Right atrium auricular region (tissue), 2 donors: ENCODE measurements around the gene FAM193B. TPM values are rescaled to one million over a fixed set of nuclear protein-coding genes. Genes with fewer than 3 reads are reported as not detected.

Experiments used
- DNase-seq: peaks from one replicate; pipeline ENCODE4 v3.0.0-alpha.2; 2019; ENCODE audit warnings: low spot score
- H3K27ac ChIP-seq, 2 donors: fragments of 200-600 bp; sonication (generic); 1 replicate in 1 of 2; 2 replicates in 1 of 2; pipeline ENCODE4 v1.5.1; 2016 to 2019
- H3K27me3 ChIP-seq, 2 donors: fragments of 200-600 bp; sonication (generic); one replicate each; pipeline versions ENCODE4 v1.5.1 to v1.6.0; 2017 to 2019
- H3K36me3 ChIP-seq: fragments of 200-600 bp; sonication (generic); one replicate; pipeline ENCODE4 v1.5.1; 2016
- H3K4me1 ChIP-seq, 2 donors: fragments of 200-600 bp; sonication (generic); one replicate each; pipeline versions ENCODE4 v1.5.1 to v1.6.0; 2017 to 2019
- H3K4me3 ChIP-seq, 2 donors: fragments of 200-600 bp; sonication (generic); 1 replicate in 1 of 2; 2 replicates in 1 of 2; pipeline ENCODE4 v1.5.1; 2017 to 2019; ENCODE audit warnings: mild to moderate bottlenecking in 1 of 2, moderate library complexity in 1 of 2
- H3K9me3 ChIP-seq, 2 donors: fragments of 200-600 bp; sonication (generic); one replicate each; pipeline ENCODE4 v1.5.1; 2019
- CTCF ChIP-seq, 2 donors: fragments of 200-600 bp; sonication (generic); IDR thresholded peaks; one replicate each; pipeline ENCODE4 v1.5.1; 2019; ENCODE audit warnings: antibody characterized with exemption in 2 of 2
- total RNA-seq, 2 donors: library from RNA; depleted of rRNA; stranded (reverse); fragments of >200 nt; gene quantifications; one replicate each; pipeline ENCODE4 v1.1.0, GENCODE V29; 2016

The FAM193B gene
- total RNA-seq, 2 donors from 2014 or later, result 9.8 to 20.7 TPM

GRCh38 chr5:177592010-177592834 lies 37.9 kb upstream of the FAM193B start, which contains the start of gene TMED9:
TMED9 (plus strand) TSS chr5:177592203; CDS start chr5:177592215, 12 bp downstream.
- DNase-seq, result peak; percentile 77
- peak within 1 kb of the TSS; percentile 72 to 83 for H3K27ac ChIP-seq
- peaks cover 37% of the 10 kb centered on the region for H3K36me3 ChIP-seq
- peak within 1 kb of the TSS; percentile 80 to 98 for H3K4me3 ChIP-seq
- peak in 1 of 2 donors; percentile 42 for TF ChIP-seq CTCF (IDR thresholded peaks at IDR 0.05)
- peaks cover 0 to 22% of the 10 kb centered on the region in 2 donors for H3K4me1 ChIP-seq
- H3K9me3 ChIP-seq, result no peaks in the 10 kb centered on the region
- H3K27me3 ChIP-seq, result no peaks in the 10 kb centered on the region

GRCh38 chr5:177591690-177592009 lies 37.3 kb upstream of the FAM193B start:
- no peak for DNase-seq
- peaks cover 0 to 22% of the 10 kb centered on the region in 2 donors for H3K4me1 ChIP-seq
- peak overlapping the region; percentile 72 to 83 for H3K27ac ChIP-seq
- H3K4me3 ChIP-seq, result peak overlapping the region; percentile 80 to 98
- TF ChIP-seq CTCF (IDR thresholded peaks at IDR 0.05), result no peak
- no peaks in the 10 kb centered on the region for H3K9me3 ChIP-seq
- H3K36me3 ChIP-seq, result peaks cover 35% of the 10 kb centered on the region
- H3K27me3 ChIP-seq, result no peaks in the 10 kb centered on the region

- Histone ChIP-seq H3K36me3 (peaks cover 22% of the 10 kb centered on the region), H3K4me3 (no peak overlapping the region), H3K27me3 (no peaks in the 10 kb centered on the region), H3K27ac (no peak overlapping the region), H3K4me1 (peaks cover 0 to 22% of the 10 kb centered on the region in 2 donors), H3K9me3 (no peaks in the 10 kb centered on the region)
- no peak for DNase-seq
- TF ChIP-seq CTCF (IDR thresholded peaks at IDR 0.05), result no peak
These were observed 36.0 kb upstream of the FAM193B start for GRCh38 chr5:177590406-177590805.

- H3K4me1 ChIP-seq, result peaks cover 0 to 14% of the 10 kb centered on the region in 2 donors
- H3K36me3 ChIP-seq, result peaks cover 3% of the 10 kb centered on the region
- H3K9me3 ChIP-seq, result no peaks in the 10 kb centered on the region
- DNase-seq, result no peak
- H3K27me3 ChIP-seq, result no peaks in the 10 kb centered on the region
- no peak overlapping the region for H3K4me3 ChIP-seq
- H3K27ac ChIP-seq, result no peak overlapping the region
- TF ChIP-seq CTCF (IDR thresholded peaks at IDR 0.05), result no peak
These were observed 34.1 kb upstream of the FAM193B start for GRCh38 chr5:177588413-177588909.

- no peak for DNase-seq
- H3K9me3 ChIP-seq, result no peaks in the 10 kb centered on the region
- TF ChIP-seq CTCF (IDR thresholded peaks at IDR 0.05), result no peak
- no peak overlapping the region for H3K27ac ChIP-seq
- H3K27me3 ChIP-seq, result no peaks in the 10 kb centered on the region
- no peaks in the 10 kb centered on the region for H3K36me3 ChIP-seq
- H3K4me3 ChIP-seq, result no peak overlapping the region
- no peaks in the 10 kb centered on the region for H3K4me1 ChIP-seq
These were observed 24.0 kb upstream of the FAM193B start for GRCh38 chr5:177578316-177578715.
